GM18520 (cell line): ENCODE measurements around the gene WDR74.

ENCODE experiments used
- ATAC-seq: cut with Tn5 transposase; IDR thresholded peaks from one replicate; pipeline ENCODE4 v1.9.1; 2021; ENCODE audit not compliant: unreplicated experiment

The WDR74 gene

GRCh38 chr11:62799486-62799885, 39.9 kb downstream of the WDR74 start:
- no peak for ATAC-seq

- ATAC-seq = no peak
These were observed 43.1 kb downstream of the WDR74 start for GRCh38 chr11:62796281-62796680.

- ATAC-seq = no peak
These were observed 45.1 kb downstream of the WDR74 start for GRCh38 chr11:62794201-62794775.

GRCh38 chr11:62792202-62792575, 47.2 kb downstream of the WDR74 start:
- no peak for ATAC-seq

- ATAC-seq = peak; percentile 55
These were observed 47.7 kb downstream of the WDR74 start, which contains the start of gene TMEM223 for GRCh38 chr11:62791501-62792201. TSS of gene TMEM223 (minus strand) at chr11:62792006. CDS start at chr11:62791994, 12 bp downstream.

- no peak for ATAC-seq
These were observed 49.8 kb downstream of the WDR74 start for GRCh38 chr11:62789576-62789975.

- ATAC-seq = no peak
These were observed 50.4 kb downstream of the WDR74 start for GRCh38 chr11:62788991-62789390.

GRCh38 chr11:62787005-62787759, 52.2 kb downstream of the WDR74 start, which contains the start of gene TMEM179B:
TSS of gene TMEM179B (plus strand) at chr11:62787402. CDS start at chr11:62787432, 30 bp downstream.
- peak; percentile 39 for ATAC-seq

- ATAC-seq = peak; percentile 52
These were observed 52.9 kb downstream of the WDR74 start for GRCh38 chr11:62786318-62787004.
